MG63 (cell line): ENCODE data around the gene CEP85L. TPM values are rescaled to one million over a fixed set of nuclear protein-coding genes. Genes with fewer than 3 reads are reported as not detected.

Experiments
- DNase-seq: peaks from one replicate; pipeline ENCODE4 v3.0.0-alpha.2; 2020
- H3K27me3 ChIP-seq: fragments of 250-450 bp; sonication (Bioruptor Pico); 2 replicates; pipeline ENCODE4 v1.5.1; 2020; ENCODE audit warnings: mild to moderate bottlenecking, moderate library complexity
- H3K36me3 ChIP-seq: fragments of 250-450 bp; sonication (Bioruptor Pico); 2 replicates; pipeline ENCODE4 v1.5.1; 2020; ENCODE audit warnings: mild to moderate bottlenecking, moderate library complexity
- H3K4me3 ChIP-seq: fragments of 250-450 bp; sonication (Bioruptor Pico); 2 replicates; pipeline ENCODE4 v1.5.1; 2020; ENCODE audit warnings: mild to moderate bottlenecking, moderate library complexity
- H3K9me3 ChIP-seq: fragments of 250-450 bp; sonication (Bioruptor Pico); 2 replicates; pipeline ENCODE4 v1.5.1; 2020; ENCODE audit warnings: mild to moderate bottlenecking, moderate library complexity
- total RNA-seq: library from RNA; depleted of rRNA; stranded (reverse); fragments of >200 nt; shearing (Covaris generic); gene quantifications from 2 replicates; pipeline ENCODE4 v1.2.3, GENCODE V29; 2014; ENCODE audit warnings: low replicate concordance; rRNA removed

The CEP85L gene
- 4.2 and 4.9 TPM in 2 replicates for total RNA-seq

- Histone ChIP-seq H3K27me3 (no peaks in the 10 kb centered on the region), H3K4me3 (peak within 1 kb of the TSS; percentile 86), H3K36me3 (no peaks in the 10 kb centered on the region; the same call in 1 of the 2 replicates), H3K9me3 (no peaks in the 10 kb centered on the region)
- DNase-seq = peak; percentile 92
Measured at GRCh38 chr6:118651282-118652050, at the start of gene CEP85L. Gene CEP85L (minus strand): TSS chr6:118651591. CDS start chr6:118651269, 322 bp downstream.

- Histone ChIP-seq H3K36me3 (no peaks in the 10 kb centered on the region), H3K27me3 (no peaks in the 10 kb centered on the region), H3K4me3 (no peak overlapping the region), H3K9me3 (no peaks in the 10 kb centered on the region)
- no peak for DNase-seq
Measured at GRCh38 chr6:118700531-118700930, 49.1 kb upstream of the CEP85L start.

- H3K36me3 ChIP-seq = no peaks in the 10 kb centered on the region
- H3K27me3 ChIP-seq = no peaks in the 10 kb centered on the region
- H3K9me3 ChIP-seq = no peaks in the 10 kb centered on the region
- no peak for DNase-seq
- H3K4me3 ChIP-seq = no peak overlapping the region
Measured at GRCh38 chr6:118697554-118697953, 46.2 kb upstream of the CEP85L start.

GRCh38 chr6:118696271-118696670, 44.9 kb upstream of the CEP85L start:
- H3K36me3 ChIP-seq = no peaks in the 10 kb centered on the region
- H3K9me3 ChIP-seq = no peaks in the 10 kb centered on the region
- H3K27me3 ChIP-seq = no peaks in the 10 kb centered on the region
- no peak overlapping the region for H3K4me3 ChIP-seq
- DNase-seq = no peak

GRCh38 chr6:118693562-118693961, 42.2 kb upstream of the CEP85L start:
- Histone ChIP-seq H3K4me3 (no peak overlapping the region), H3K36me3 (no peaks in the 10 kb centered on the region), H3K27me3 (no peaks in the 10 kb centered on the region), H3K9me3 (no peaks in the 10 kb centered on the region)
- no peak for DNase-seq

- no peaks in the 10 kb centered on the region for H3K27me3 ChIP-seq
- no peak overlapping the region for H3K4me3 ChIP-seq
- no peak for DNase-seq
- H3K9me3 ChIP-seq = no peaks in the 10 kb centered on the region
- no peaks in the 10 kb centered on the region for H3K36me3 ChIP-seq
Measured at GRCh38 chr6:118685823-118686449, 34.5 kb upstream of the CEP85L start.

GRCh38 chr6:118683881-118684872, 32.8 kb upstream of the CEP85L start:
- DNase-seq = no peak
- Histone ChIP-seq H3K27me3 (no peaks in the 10 kb centered on the region), H3K36me3 (no peaks in the 10 kb centered on the region), H3K9me3 (no peaks in the 10 kb centered on the region), H3K4me3 (no peak overlapping the region)

GRCh38 chr6:118680452-118681095, 29.2 kb upstream of the CEP85L start:
- Histone ChIP-seq H3K27me3 (no peaks in the 10 kb centered on the region), H3K36me3 (no peaks in the 10 kb centered on the region), H3K4me3 (no peak overlapping the region), H3K9me3 (no peaks in the 10 kb centered on the region)
- DNase-seq = no peak

GRCh38 chr6:118679327-118679901, 28.0 kb upstream of the CEP85L start:
- no peaks in the 10 kb centered on the region for H3K27me3 ChIP-seq
- no peak overlapping the region for H3K4me3 ChIP-seq
- no peaks in the 10 kb centered on the region for H3K36me3 ChIP-seq
- no peak for DNase-seq
- no peaks in the 10 kb centered on the region for H3K9me3 ChIP-seq

GRCh38 chr6:118678866-118679265, 27.5 kb upstream of the CEP85L start:
- Histone ChIP-seq H3K4me3 (no peak overlapping the region), H3K36me3 (no peaks in the 10 kb centered on the region), H3K9me3 (no peaks in the 10 kb centered on the region), H3K27me3 (no peaks in the 10 kb centered on the region)
- no peak for DNase-seq

- H3K36me3 ChIP-seq = no peaks in the 10 kb centered on the region
- H3K9me3 ChIP-seq = no peaks in the 10 kb centered on the region
- no peaks in the 10 kb centered on the region for H3K27me3 ChIP-seq
- DNase-seq = no peak
- no peak overlapping the region for H3K4me3 ChIP-seq
Measured at GRCh38 chr6:118677193-118677592, 25.8 kb upstream of the CEP85L start.

- Histone ChIP-seq H3K36me3 (no peaks in the 10 kb centered on the region), H3K4me3 (no peak overlapping the region), H3K9me3 (no peaks in the 10 kb centered on the region), H3K27me3 (no peaks in the 10 kb centered on the region)
- no peak for DNase-seq
Measured at GRCh38 chr6:118675225-118675624, 23.8 kb upstream of the CEP85L start.

GRCh38 chr6:118674772-118675171, 23.4 kb upstream of the CEP85L start:
- Histone ChIP-seq H3K27me3 (no peaks in the 10 kb centered on the region), H3K36me3 (no peaks in the 10 kb centered on the region), H3K4me3 (no peak overlapping the region), H3K9me3 (no peaks in the 10 kb centered on the region)
- no peak for DNase-seq

GRCh38 chr6:118672678-118673077, 21.3 kb upstream of the CEP85L start:
- H3K27me3 ChIP-seq = no peaks in the 10 kb centered on the region
- DNase-seq = no peak
- no peak overlapping the region for H3K4me3 ChIP-seq
- H3K36me3 ChIP-seq = no peaks in the 10 kb centered on the region
- no peaks in the 10 kb centered on the region for H3K9me3 ChIP-seq

GRCh38 chr6:118669561-118669960, 18.2 kb upstream of the CEP85L start:
- Histone ChIP-seq H3K36me3 (no peaks in the 10 kb centered on the region), H3K27me3 (no peaks in the 10 kb centered on the region), H3K4me3 (no peak overlapping the region), H3K9me3 (no peaks in the 10 kb centered on the region)
- no peak for DNase-seq

- peak; percentile 37 for DNase-seq
- H3K4me3 ChIP-seq = no peak overlapping the region
- H3K9me3 ChIP-seq = no peaks in the 10 kb centered on the region
- H3K36me3 ChIP-seq = no peaks in the 10 kb centered on the region
- H3K27me3 ChIP-seq = no peaks in the 10 kb centered on the region
Measured at GRCh38 chr6:118668761-118669385, 17.5 kb upstream of the CEP85L start.
